ENCODE measurements around the gene PIGV. TPM values are rescaled to one million over a fixed set of nuclear protein-coding genes. Genes with fewer than 3 reads are reported as not detected.

Gene PIGV
- total and polyA plus RNA-seq, 2 donors (not counting 1 experiment from before 2014, with no cell fraction given) = 9.2 to 17.4 TPM

- H3K4me2 ChIP-seq (replicated peaks; ENCODE audit: low read depth, low read length, poor library complexity, severe bottlenecking) = no peak overlapping the region
- no peaks in the 10 kb centered on the region for H3K9me3 ChIP-seq (ENCODE audit: control extremely low read depth in 1 of 3, control insufficient read depth in 2 of 3, insufficient read depth in 1 of 3, low read length in 2 of 3)
Observed at GRCh38 chr1:26771643-26772321, 16.0 kb upstream of the PIGV start.

More at GRCh38 chr1:26771643-26772321, 16.0 kb upstream of the PIGV start:
- no peaks in the 10 kb centered on the region for H3K27me3 Mint-ChIP-seq
- no peaks in the 10 kb centered on the region for H3K9me3 Mint-ChIP-seq (ENCODE audit: insufficient read depth)
- Histone ChIP-seq H2AFZ (ENCODE audit: insufficient read depth, low read depth, low read length, poor library complexity, severe bottlenecking) (no peak overlapping the region), H3K27ac (ENCODE audit: low read length in 2 of 2) (peak overlapping the region in 1 of 2 donors; percentile 46), H3K9ac (ENCODE audit: low read length) (no peak overlapping the region), H3K27me3 (replicated peaks in 1 of 4; ENCODE audit: control extremely low read depth in 1 of 4, control insufficient read depth in 3 of 4, insufficient read depth in 4 of 4, low read length in 3 of 4) (no peaks in the 10 kb centered on the region), H4K20me1 (ENCODE audit: control insufficient read depth, insufficient read depth, low read length, poor library complexity, severe bottlenecking) (peaks cover 8% of the 10 kb centered on the region), H3K79me2 (ENCODE audit: control insufficient read depth, insufficient read depth, low read length) (peaks cover 32% of the 10 kb centered on the region), H3K36me3 (replicated peaks in 1 of 2; ENCODE audit: control extremely low read depth in 1 of 2, control insufficient read depth in 1 of 2, extremely low read depth in 1 of 2, insufficient read depth in 2 of 2, low read length in 1 of 2) (peaks cover 8 to 96% of the 10 kb centered on the region in 2 experiments), H3K4me3 (ENCODE audit: control extremely low read depth in 1 of 5, extremely low read depth in 1 of 5, insufficient read depth in 1 of 5, low read depth in 2 of 5, low read length in 4 of 5) (no peak overlapping the region), H3K4me1 (ENCODE audit: control insufficient read depth in 2 of 2, insufficient read depth in 2 of 2, low read length in 2 of 2) (no peaks in the 10 kb centered on the region)
- ATAC-seq (ENCODE audit: low read depth) (no peak), DNase-seq (no peak)
- CTCF ChIA-PET = interaction anchor here (2.1 kb wide), 1 partner anchor 17 kb away, joined by 10 read pairs; no protein-coding TSS in a partner anchor
- H3K27ac Mint-ChIP-seq = peak overlapping the region; percentile 65
- WGBS (ENCODE audit: insufficient coverage) = no CpG with 5 or more reads among the region's 2 CpGs
- intact Hi-C loops (cut with micrococcal nuclease) = no loop called here
- POLR2A ChIA-PET = interaction anchor here (0.7 kb wide), 1 partner anchor 17 kb away, joined by 3 read pairs; no protein-coding TSS in a partner anchor
- H3K4me3 Mint-ChIP-seq = no peak overlapping the region
- H3K4me1 Mint-ChIP-seq = no peaks in the 10 kb centered on the region
- TF ChIP-seq EZH2 (IDR thresholded peaks at IDR 0.05; ENCODE audit: borderline replicate concordance, insufficient read depth, low read depth, low read length, poor library complexity, severe bottlenecking) (no peak), CTCF (IDR thresholded peaks at IDR 0.05) (no peak)
